NCI-H1436 treated with DMSO at 0.1 percent for 48 hours (cell line): ENCODE measurements around the gene MAD1L1.

Source experiments
- DNase-seq: peaks from one replicate; lab custom pipeline; 2025; lab: John Stamatoyannopoulos, UW

Gene MAD1L1

DNA sequence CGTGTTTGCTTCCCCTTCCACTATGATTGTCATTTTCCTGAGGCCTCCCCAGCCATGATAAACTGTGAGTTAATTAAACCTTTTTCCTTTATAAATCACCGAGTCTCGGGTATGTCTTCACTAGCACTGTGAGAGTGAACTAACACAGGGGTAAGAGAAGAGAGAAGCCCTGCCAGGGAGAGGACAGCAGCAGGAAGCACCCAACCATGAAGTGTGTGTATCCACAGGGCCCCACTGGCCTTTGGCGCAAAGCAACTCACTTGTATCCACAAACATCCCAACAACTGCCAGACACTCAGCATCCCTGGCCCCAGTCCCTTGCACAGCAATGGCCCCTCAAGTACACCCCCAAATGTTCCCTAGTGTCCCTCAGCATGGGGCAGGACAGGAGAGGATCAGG lies 115.1 kb downstream of the MAD1L1 start:
- no peak for DNase-seq

DNA sequence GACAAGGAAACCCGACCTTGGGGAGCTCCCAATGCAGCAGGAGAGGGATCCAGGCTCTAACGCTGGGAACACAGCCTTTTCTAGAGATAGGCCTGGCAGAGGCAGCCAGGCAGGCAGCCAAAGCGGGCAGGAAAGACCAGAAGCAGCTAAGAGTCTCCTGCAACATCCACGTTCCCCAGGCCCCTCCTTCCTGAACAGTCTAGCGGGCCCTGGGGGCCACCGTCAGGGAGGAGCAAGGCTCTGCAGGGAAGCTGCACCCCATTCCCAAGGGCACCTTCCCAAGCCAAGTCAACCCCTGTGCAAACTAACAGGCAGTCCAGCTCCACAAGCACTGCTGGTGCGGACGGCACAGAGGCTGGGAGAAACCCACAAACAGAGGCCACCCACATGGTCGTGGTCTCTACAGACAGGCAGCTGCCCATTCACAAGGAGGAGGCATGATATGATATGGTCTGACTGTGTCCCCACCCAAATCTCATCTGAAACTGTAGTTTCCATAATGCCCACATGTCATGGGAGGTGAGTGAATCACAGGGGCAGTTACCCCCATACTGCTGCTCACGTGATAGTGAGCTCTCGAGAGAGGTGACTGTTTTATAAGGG lies 115.7 kb downstream of the MAD1L1 start:
- no peak for DNase-seq

DNA sequence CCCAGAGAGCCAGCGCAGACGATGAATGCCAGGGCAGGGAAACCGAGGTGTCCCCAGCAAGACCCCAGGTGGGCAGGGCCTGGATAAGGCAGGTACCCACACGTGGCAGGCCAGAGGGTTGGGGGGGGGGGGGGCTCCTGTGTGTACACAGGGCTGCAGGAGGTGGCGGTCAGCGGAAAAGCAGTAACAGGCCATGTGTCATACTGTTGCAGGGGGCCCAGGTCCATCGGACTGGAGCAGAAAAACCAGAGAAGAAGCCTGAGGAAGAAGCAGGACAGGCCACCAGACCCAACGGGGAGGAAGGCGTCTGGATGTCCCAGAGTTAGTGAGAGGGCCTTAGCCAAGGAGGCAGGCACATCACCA lies 116.3 kb downstream of the MAD1L1 start:
- DNase-seq = no peak

DNA sequence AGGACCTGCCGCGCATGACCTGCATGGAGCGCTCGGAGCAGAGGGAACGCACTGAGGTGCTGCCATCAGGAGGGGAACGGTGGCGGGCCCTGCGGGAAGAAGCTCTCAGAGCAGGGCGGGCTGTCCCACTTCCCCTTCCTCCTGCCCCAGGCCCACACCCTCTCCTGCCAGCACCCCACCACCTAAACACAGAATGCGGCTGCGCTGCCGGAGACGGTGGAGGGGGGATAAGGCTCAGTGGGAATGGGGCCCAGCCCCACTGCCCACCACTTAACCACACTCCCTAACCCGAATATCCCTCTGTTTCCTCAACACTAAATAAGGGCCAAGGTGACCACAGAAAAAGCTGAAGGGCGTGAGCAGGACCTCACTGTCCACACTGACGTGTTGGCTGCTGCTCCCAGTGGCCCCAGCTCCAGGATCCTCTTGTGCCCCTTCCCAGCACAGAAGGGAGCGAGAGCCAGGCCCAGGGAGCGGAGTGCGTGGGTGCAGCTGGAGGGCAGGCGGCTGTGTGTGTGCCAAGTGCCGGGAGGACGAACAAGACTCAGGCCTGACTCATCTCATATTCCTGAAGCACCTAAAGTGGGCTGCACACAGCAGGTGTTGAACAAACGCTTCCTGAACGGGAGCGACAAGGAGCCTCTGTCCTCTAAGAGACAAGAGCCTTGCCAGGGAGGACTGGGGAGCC lies 116.8 kb downstream of the MAD1L1 start:
- DNase-seq = no peak

DNA sequence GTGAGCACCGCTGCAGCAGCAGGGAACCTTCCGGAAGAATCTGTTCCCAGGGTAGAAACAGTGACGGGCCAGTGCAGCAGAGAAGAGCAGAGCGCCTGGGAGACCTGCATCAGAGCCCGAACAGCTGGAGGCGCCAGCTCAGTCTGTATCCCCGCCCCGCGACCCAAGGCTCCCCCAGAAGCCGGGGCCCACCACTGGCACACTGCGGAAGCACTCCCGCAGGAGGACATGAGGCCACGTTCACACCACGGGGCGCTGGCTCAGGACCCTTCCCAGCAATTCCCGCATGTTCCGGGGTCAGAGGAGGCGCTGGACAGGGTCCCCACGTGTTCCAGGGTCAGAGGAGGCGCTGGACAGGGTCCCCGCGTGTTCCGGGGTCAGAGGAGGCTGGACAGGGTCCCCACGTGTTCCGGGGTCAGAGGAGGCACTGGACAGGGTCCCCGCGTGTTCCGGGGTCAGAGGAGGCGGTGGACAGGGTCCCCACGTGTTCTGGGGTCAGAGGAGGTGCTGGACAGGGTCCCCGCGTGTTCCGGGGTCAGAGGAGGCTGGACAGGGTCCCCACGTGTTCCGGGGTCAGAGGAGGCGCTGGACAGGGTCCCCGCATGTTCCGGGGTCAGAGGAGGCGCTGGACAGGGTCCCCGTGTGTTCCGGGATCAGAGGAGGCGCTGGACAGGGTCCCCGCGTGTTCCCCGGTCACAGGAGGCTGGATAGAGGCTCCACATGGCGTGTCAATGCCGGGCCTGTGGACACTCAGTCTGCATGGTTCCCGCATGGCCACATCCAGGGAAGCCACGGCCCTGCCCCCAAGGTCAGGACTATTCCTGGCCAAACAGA lies 117.6 kb downstream of the MAD1L1 start:
- no peak for DNase-seq

DNA sequence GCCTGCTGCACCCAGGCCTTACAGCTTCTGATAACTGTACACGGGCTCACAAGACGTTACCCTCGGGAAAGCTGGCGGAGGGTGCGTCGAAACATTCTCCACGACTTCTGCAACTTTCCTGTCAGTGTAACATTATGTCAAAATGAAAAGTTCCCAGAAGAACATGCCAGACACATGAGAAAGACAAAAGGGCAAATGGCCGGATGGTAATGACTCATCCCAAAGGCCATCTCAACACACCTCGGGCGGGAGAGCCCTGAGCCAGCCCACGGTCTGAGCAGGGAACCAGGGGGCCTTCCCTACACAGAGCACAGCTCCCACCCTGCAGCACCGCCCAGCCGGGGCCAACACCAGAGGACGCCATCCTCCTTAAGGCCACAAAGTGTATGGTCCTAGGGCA lies 118.7 kb downstream of the MAD1L1 start:
- DNase-seq = no peak

DNA sequence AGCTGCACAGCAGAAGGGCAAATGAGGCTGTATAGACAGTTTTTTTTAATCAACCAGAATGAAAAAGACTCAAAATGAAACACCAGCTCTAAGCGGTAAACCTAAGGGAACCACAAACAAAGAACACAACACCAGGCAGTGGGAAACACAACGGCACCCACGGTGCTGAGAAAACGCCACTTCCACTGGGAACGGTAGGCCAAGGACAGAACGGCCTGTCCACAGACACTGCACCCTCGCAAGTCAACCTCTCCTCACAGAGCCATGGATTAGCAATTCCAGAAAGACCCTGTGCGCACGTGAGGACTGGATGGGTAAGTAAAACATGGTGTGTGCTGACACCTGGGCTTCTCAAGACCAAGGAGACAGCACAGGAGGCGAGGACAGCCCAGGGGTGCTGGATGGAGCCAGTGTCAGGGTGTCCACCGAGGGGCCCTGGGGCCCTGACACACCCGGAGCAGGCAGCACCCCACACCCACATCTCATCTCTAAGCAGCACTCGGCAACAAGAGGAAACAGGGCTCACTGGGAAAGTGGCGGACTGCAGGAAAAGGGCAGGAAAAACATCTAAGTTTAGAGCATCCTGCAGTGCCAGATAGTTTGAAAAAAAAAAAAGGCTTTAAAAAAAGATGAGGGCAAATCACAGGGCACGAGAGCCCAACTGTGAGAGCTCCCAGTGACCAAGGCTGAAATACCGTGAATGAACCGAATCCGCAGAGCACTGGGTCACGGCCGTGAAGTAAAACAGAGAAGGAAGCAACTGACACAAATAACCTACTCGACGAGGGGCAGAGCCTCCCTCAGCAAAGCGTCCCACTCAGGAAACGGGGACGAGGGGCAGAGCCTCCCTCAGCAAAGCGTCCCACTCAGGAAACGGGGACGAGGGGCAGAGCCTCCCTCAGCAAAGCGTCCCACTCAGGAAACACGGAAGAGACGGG lies 120.2 kb downstream of the MAD1L1 start:
- DNase-seq = no peak

DNA sequence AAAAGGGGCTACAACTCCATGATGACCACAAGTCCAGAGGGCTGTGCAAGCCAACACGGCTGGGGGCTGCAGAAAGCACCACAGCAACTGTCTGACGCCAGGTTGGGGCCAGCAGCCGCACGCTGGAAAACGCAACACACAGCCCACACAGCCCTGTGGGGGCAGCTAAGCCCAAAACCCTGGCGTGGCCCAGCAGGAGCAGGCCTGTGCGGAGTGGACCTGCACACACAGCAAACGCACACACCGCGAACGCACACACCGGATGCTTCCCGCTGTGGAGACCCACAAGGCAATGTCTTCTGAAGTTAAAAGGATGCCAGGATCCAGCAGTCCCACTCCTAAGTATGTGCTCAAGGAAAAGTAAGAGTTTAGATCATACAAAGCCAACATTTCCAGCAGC lies 121.2 kb downstream of the MAD1L1 start:
- no peak for DNase-seq

DNA sequence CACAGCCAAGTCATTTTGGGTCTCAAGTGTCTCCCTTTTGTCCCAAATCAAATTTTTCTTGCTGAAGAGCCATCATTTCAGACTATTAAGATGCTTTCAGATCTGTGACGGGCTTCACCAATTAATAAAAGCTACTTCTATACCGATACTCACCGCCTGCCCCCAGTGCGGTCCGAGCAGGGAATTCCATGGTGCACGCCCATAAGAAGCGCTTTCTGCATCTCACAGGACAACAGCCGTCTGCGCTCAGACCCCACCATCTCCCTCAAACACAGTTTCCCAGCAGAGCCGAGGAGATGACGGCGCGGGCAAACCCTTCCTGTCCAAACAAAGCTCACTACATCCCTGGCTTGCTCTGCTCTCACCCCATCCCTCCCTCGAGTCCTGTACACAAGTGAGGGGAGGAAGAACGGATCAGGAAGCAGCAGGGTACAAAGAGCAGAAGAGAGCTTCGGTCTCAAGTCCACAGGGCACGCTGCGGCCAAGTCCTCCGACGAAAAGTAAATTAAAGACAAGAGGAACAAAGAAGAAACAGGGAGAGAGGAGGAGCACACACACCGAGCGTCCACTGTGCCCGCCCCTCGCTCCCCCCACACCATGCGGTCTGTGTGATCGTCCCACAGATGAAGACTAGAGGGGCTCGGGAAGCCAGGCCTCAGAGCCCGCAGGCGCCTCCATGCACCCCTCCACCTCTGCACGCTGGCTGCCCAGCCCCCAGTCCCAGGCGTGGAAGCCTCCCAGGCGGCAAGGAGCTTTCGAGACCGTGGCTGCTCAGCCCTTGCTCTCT lies 121.9 kb downstream of the MAD1L1 start:
- no peak for DNase-seq

DNA sequence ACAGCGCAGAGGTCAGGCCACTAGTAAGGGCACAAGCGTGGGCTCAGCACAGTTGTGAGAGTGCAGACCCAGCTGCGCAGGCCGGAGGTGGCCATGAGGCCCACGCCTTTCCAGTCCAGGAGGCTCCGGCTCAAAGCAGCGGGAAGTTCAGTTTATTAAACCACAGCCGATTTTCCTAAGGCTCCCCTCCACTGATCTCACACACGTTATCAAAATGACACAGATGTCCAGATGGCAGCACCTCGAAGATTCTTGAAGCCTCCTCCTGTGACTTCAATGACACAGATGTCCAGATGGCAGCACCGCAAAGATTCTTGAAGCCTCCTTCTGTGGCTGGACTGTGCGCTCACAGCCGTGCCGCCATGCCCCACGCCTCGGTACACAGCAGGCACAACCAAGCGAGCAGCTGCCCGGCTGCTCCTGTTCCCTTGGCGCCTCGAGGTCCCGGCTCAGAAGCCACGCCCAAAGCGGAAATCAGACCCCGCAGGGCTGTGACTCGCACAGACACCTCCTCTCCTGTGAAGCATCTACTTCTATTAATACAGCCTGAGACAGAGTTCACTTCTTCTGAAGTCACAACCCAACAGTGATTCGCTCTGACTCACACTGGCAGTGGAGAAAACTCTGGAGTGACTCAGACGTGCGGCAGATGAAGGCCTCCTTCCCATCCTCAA lies 122.7 kb downstream of the MAD1L1 start:
- DNase-seq = no peak

DNA sequence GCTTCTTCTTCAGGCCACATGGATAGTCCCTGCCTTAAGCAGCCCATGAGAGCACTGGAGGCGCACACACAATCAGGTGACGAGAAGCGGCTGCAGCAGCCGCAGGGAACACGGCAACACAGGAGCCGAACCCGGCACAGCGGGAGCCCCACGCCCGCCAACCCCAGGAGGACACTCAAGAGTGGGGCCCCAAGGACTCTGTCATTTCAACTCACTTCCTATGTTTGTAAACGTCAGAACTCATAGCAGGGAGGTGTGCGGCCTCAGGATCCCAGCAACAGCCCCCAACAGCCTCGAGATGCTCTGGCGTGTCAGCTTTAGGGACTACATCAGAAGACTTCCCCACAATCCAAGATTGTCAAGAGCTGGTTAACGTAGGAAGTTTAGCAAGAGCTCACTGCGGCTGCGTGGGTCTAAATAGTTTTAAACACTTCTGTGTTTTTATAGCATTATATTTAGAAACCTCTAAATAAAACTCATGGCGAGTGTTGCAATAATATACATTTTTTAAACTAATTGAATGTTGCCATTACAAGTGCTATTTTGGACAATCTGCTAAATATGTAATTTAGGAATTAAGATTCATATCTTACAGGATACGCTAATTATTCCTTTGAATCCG lies 123.4 kb downstream of the MAD1L1 start:
- no peak for DNase-seq

DNA sequence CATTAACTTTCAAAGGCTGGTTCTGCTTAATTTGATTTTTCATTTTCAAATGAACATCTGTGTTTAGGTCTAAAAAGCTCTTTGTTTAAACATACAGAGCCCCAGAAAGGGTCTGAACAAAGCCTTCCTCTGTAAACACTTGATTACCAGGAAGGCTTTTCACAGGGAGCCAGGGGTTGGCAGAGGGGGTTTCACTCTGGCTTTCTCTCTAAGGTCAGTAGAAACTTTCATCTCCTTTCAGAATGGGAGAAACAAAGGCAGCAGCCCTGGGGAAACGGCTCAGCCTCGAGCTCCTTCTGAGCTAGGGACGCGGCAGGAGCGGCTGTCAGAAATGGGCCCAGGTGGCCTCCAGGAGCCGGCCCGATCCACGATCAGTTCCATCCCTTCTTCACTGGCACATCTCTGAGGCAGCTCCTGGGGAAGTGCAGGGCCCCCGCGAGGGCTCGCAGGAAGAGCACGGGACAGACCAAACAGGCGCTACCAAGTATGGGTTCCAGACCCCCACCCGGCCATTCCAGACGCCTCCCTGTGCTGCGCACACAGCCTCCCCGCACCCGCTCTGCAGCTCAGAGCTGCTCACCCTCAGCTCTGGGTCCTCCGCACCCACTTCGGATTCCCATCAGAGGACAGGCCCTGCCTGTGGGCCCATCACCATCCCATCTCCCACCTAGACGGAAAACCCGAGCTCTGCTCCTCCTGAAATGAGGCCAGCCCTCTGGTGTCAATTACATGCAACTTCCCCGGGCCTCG lies 124.1 kb downstream of the MAD1L1 start:
- no peak for DNase-seq

DNA sequence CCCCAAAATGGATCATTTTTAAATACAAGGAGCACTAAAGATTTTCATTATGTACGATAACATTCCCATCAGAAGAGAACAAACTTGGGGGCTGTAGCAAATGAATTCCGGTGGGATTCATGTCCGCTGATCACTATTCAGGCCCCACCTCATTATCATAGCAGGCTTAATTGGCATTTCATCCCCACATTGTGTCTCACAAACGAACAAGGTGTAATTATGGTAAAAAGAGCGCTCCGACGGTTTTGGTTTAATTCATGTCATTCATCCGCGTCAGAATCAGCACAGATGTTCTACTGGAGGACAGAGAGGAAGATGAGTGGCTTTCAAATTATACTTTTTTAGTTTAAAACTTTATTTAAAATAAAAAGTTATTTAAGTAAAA lies 124.7 kb downstream of the MAD1L1 start:
- DNase-seq = no peak

DNA sequence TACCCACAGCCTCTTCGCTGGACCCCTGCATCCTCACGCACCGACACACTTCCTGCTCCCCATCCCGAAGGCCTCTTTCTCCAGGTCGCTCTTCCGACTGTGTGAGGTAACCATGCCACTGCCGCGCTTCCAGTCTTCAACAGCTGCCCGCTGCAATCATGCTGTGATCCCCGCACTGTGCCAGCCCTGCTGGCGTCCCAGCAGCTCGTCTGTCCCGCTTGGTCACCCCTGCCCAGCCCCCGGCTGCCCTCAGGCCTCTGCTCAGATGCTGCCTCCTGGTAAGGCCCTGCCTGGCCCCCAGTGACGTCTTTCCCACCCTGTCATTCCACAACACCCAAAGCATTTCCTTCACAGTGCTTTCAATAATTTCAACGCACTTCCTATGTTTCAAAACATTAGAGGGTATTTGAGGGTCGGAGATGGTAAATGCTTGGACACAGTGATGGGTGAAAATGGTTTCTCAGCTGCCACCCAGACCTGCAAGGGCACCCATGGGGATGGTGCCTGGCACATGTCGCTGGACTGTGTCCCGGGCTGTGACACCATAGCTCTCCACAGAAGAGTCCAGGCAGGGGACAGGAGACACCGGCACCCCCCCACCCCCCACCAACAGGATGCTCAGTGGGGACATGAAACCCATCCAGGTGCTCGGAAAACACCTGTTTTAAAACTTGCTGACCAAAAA lies 125.2 kb downstream of the MAD1L1 start:
- DNase-seq = no peak

DNA sequence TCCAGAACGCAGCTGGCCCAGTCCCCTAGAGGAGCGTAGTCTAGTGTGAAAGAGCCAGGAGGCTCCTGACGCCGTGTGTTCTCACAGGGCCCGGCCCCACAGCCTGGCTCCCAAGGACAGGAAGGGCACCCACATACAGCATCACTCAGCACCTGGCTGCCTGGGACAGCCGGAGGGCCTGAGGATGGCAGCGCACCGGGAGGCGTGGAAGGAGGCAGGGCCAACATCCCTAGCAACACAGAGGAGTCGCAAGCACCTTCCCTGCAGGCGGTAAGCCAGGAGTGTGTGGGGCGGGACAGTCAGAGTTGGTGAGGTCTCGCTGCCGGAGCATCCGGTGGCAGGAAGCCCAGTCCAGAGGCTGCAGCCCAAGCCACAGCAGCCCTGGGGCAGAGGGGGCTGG lies 125.8 kb downstream of the MAD1L1 start:
- no peak for DNase-seq

DNA sequence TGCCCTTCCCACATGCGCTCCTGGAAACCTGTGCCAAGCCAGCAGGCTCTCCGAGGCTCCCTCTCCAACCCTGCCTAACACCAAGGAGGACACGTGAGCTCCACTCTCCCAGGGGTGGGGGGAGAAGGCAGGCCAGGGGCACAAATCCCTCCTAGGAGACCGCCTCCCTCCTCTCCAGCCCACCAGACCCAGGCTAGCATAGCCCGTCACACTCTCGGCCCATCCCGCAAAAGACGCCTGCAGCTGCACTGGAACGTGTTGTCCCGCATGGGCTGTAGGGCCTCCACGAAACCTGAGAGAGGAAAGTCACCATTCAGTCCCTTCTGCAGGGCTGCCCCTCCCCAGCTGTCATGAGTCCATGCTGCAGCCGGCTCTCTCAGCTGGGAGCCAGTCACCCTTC lies 126.3 kb downstream of the MAD1L1 start:
- DNase-seq = no peak

DNA sequence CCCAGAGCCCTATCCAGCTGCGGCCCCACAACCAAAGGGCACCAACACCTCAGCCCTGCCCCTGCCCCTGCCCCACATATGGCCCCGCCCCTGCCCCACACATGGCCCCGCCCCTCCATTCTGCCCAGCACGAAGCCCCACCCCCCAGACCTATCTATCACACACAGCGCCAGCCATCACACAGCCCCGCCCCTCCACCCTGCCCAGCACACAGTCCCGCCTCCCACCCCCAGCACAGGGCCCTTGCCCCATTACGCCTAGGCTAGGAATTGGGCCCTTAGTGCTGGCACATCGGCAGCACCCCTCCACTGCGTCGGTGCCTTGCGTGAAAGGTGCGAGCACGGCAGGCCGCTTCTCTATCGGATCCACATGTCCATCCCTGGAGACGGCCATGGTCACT lies 126.8 kb downstream of the MAD1L1 start:
- no peak for DNase-seq

DNA sequence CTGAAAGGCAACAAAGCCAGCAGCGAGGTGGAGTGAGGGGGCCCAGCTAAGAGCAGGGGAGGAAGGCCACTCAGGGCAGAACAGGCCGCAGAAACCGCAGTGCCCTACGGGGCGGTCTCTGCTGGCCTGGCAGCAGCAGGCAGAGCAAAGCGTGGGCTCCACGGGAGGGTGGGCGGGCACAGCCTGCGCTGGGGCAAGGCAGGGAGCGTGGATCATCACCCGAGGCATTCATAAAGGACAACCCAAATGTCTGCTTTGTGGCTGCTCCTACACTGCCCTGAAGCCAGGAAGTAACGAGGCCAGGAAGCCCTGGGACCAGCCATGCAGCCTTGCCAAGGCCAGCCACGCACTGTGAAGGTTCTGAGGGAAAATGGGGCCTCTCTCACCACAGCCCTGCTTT lies 127.5 kb downstream of the MAD1L1 start:
- no peak for DNase-seq

DNA sequence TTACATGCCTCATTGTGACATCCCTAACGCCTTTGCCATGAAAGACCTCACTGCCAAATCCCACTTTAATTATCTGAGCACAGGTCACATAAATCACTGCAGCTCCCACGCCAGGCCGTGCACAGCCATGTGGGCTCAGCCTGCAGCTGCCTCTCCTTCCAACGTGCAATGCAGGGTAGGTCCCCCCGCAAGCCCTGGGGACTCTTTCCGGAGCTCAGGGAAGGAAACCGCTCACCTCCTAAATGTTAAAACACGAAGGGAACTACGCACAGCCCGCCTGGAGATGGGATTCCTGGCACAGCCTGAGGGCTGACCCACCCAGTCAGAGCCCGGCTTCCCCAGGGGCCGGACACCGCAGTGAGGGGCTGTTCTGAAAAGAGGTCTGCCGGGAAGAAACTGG lies 128.0 kb downstream of the MAD1L1 start:
- no peak for DNase-seq
